Measurements from ENCODE around the gene COQ10A. TPM values are rescaled to one million over a fixed set of nuclear protein-coding genes. Genes with fewer than 3 reads are reported as not detected.

Gene COQ10A
- total and polyA plus RNA-seq, 2 of the 13 experiments (the other 11 are each of a cell fraction or from before 2014, with no cell fraction given), result 21.0 to 37.3 TPM

DNA sequence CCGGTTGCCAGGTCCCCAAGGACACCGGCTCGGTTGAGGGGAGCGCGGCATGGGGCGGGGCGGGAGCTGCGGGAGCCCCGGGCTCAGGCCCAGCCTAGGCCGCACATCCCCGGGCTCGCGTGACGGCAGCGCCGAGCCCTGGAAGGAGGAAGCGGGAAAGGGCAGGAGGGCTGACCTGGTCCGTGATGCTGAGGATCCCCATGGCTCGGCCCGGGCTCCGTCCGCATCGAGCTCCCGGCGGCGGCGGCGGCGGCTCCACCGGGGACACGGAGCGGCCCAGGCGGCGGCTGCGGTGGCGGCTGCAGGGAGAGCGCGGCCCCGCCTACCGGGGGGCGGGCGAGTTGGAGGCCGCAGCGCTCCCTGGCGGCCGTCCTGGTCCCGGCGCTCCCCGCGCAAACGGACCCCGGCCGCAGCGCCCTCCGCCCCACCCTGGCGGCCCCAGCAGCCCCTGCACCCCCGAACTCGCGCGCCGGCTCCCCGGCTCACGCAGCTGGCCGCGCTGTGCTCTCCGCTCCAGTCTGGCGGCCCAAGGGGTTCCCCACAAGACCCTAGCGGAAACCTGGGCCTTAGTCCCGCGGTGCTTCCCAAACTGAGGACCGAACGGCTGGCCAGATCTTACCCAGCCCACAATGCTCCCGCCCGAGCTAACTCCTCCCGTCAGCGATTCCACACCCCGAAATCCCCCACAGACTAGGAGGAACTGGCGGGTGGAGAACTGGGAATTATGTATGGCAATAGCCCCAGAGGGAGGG lies 8.5 kb upstream of the COQ10A start, which contains the start of gene ANKRD52 (continued):
- TF ChIP-seq, protein P1, sequence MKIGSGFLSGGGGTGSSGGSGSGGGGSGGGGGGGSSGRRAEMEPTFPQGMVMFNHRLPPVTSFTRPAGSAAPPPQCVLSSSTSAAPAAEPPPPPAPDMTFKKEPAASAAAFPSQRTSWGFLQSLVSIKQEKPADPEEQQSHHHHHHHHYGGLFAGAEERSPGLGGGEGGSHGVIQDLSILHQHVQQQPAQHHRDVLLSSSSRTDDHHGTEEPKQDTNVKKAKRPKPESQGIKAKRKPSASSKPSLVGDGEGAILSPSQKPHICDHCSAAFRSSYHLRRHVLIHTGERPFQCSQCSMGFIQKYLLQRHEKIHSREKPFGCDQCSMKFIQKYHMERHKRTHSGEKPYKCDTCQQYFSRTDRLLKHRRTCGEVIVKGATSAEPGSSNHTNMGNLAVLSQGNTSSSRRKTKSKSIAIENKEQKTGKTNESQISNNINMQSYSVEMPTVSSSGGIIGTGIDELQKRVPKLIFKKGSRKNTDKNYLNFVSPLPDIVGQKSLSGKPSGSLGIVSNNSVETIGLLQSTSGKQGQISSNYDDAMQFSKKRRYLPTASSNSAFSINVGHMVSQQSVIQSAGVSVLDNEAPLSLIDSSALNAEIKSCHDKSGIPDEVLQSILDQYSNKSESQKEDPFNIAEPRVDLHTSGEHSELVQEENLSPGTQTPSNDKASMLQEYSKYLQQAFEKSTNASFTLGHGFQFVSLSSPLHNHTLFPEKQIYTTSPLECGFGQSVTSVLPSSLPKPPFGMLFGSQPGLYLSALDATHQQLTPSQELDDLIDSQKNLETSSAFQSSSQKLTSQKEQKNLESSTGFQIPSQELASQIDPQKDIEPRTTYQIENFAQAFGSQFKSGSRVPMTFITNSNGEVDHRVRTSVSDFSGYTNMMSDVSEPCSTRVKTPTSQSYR (CRISPR knock-in tag; IDR thresholded peaks at IDR 0.05; ENCODE audit: borderline replicate concordance), result peak; percentile 60; the same call in 1 of the 2 replicates
- TF ChIP-seq GATAD1 (CRISPR knock-in tag; IDR thresholded peaks at IDR 0.05), result 0 out of 2 replicates have a peak, but pooled peaks have one; percentile 14
- TF ChIP-seq TMF1 (CRISPR knock-in tag; IDR thresholded peaks at IDR 0.05; ENCODE audit: low read depth), result peak; percentile 65; the same call in 1 of the 2 replicates
- 0 out of 2 replicates have a peak, but pooled peaks have one; percentile 50 for TF ChIP-seq ZNF746 (CRISPR knock-in tag; IDR thresholded peaks at IDR 0.05)
- peak; percentile 26; the same call in 1 of the 2 replicates for TF ChIP-seq ZBTB7B (CRISPR knock-in tag; IDR thresholded peaks at IDR 0.05)
- peak; percentile 15; the same call in 1 of the 2 replicates for TF ChIP-seq ZNF777 (CRISPR knock-in tag; IDR thresholded peaks at IDR 0.05)
- peak; percentile 77 for TF ChIP-seq RBFOX2 (IDR thresholded peaks at IDR 0.05; ENCODE audit: low read depth, low read length)
- TF ChIP-seq BCL6 (CRISPR knock-in tag; IDR thresholded peaks at IDR 0.05), result 0 out of 2 replicates have a peak, but pooled peaks have one; percentile 1

DNA sequence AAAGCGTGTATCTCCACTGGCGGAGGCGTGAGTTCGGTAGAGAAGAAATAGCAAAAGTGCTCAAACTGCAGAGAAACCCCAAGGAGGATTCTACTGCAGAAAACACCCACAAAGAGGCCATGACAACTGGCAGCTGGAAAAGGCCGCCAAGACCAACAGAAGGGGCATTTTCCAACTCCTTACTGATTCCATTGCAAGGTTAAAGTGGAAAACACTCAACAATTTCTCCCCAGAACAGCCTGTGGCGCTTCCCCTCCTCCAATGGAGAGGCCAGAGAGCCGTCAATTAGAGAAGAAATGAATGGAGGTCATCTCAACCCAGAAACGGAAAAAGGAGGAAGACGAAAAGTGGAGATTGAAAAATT lies 7.9 kb upstream of the COQ10A start:
- WGBS (ENCODE audit: low lambda C conversion rate), result 7% methylated on average over 9 of the region's 9 CpGs
- POLR2A ChIA-PET, result interaction anchor here (0.5 to 3.5 kb wide), 6 partner anchors 8 to 178 kb away, joined by 3 to 24 read pairs (median 9); partner anchors contain the start of genes COQ10A and RNF41

More for the DNA sequence above, 7.9 kb upstream of the COQ10A start:
- Histone ChIP-seq H3K79me2 (ENCODE audit: insufficient read depth, low read length) (peaks cover 10% of the 10 kb centered on the region), H3K27ac (ENCODE audit: extremely low read length, insufficient read depth, low read length) (peak overlapping the region; percentile 45), H3K4me3 (replicated peaks in 1 of 3; ENCODE audit: insufficient read depth in 1 of 3, low read depth in 2 of 3, low read length in 3 of 3) (peak overlapping the region; percentile 74 to 96 (median 88)), H4K20me1 (ENCODE audit: insufficient read depth, low read length) (no peaks in the 10 kb centered on the region), H3K4me2 (ENCODE audit: low read depth, low read length) (peak overlapping the region; percentile 97), H3K36me3 (replicated peaks in 1 of 2; ENCODE audit: control insufficient read depth in 1 of 2, insufficient read depth in 2 of 2, low read length in 2 of 2) (peaks cover 8 to 18% of the 10 kb centered on the region in 2 experiments), H3K9ac (ENCODE audit: insufficient read depth, low read depth, low read length) (peak overlapping the region; percentile 79), H2AFZ (ENCODE audit: low read length) (peak overlapping the region; percentile 86), H3K27me3 (ENCODE audit: control insufficient read depth in 1 of 2, insufficient read depth in 2 of 2, low read length in 2 of 2) (no peaks in the 10 kb centered on the region), H3K4me1 (ENCODE audit: insufficient read depth, low read length) (peaks cover 28% of the 10 kb centered on the region), H3K9me3 (ENCODE audit: low read length) (no peaks in the 10 kb centered on the region)
- no peak for ATAC-seq
- intact Hi-C loops (cut with micrococcal nuclease; ENCODE audit: unreplicated experiment) (loop anchor here (1.0 to 5.0 kb wide), 2 partner anchors 37 to 66 kb away; partner anchors contain the start of genes NABP2 and RNF41), in situ Hi-C loops (cut with HindIII; ENCODE audit: extremely low pct_ligation_motif_present, low pct_unique_long_range_greater_than_20kb) (loop anchor here (5.0 kb wide), 2 partner anchors 37 to 67 kb away; partner anchors contain the start of genes NABP2 and RNF41)
- DNase-seq (ENCODE audit: low spot score), result no peak
- no TSS peak for BruUV-seq (replicated peaks)
- CTCF ChIA-PET (ENCODE audit: low intra/inter-chr PET ratio, low total read pairs), result interaction anchor here (1.2 to 2.1 kb wide), 5 partner anchors 8 to 52 kb away, joined by 3 to 12 read pairs (median 6); partner anchors contain the start of genes COQ10A, NABP2 and SLC39A5
- FAIRE-seq, result no peak
- TF ChIP-seq MLLT10 (CRISPR knock-in tag; IDR thresholded peaks at IDR 0.05) (no peak), ZNF614 (CRISPR knock-in tag; IDR thresholded peaks at IDR 0.05; ENCODE audit: borderline replicate concordance) (no peak)
- TF ChIP-seq, protein P2, sequence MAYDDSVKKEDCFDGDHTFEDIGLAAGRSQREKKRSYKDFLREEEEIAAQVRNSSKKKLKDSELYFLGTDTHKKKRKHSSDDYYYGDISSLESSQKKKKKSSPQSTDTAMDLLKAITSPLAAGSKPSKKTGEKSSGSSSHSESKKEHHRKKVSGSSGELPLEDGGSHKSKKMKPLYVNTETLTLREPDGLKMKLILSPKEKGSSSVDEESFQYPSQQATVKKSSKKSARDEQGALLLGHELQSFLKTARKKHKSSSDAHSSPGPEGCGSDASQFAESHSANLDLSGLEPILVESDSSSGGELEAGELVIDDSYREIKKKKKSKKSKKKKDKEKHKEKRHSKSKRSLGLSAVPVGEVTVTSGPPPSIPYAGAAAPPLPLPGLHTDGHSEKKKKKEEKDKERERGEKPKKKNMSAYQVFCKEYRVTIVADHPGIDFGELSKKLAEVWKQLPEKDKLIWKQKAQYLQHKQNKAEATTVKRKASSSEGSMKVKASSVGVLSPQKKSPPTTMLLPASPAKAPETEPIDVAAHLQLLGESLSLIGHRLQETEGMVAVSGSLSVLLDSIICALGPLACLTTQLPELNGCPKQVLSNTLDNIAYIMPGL (CRISPR knock-in tag; IDR thresholded peaks at IDR 0.05; ENCODE audit: borderline replicate concordance in 1 of 2, low read depth in 1 of 2), result no peak
- TF ChIP-seq, protein P3, sequence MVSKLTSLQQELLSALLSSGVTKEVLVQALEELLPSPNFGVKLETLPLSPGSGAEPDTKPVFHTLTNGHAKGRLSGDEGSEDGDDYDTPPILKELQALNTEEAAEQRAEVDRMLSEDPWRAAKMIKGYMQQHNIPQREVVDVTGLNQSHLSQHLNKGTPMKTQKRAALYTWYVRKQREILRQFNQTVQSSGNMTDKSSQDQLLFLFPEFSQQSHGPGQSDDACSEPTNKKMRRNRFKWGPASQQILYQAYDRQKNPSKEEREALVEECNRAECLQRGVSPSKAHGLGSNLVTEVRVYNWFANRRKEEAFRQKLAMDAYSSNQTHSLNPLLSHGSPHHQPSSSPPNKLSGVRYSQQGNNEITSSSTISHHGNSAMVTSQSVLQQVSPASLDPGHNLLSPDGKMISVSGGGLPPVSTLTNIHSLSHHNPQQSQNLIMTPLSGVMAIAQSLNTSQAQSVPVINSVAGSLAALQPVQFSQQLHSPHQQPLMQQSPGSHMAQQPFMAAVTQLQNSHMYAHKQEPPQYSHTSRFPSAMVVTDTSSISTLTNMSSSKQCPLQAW (CRISPR knock-in tag; IDR thresholded peaks at IDR 0.05), result 0 out of 2 replicates have a peak, but pooled peaks have one; percentile 34

Measured in HepG2 (cell line).